ENCODE results near the gene NLGN2. TPM values are rescaled to one million over a fixed set of nuclear protein-coding genes. Genes with fewer than 3 reads are reported as not detected.
A peak's percentile ranks its signal among the peaks of the same experiment; 100 is the strongest.

Gene NLGN2
- total RNA-seq, 2 donors from 2014 or later: 78.5 to 121 TPM

- Mint-ChIP-seq H3K4me3 (peak overlapping the region; percentile 83), H3K27ac (peak overlapping the region; percentile 67), H3K9me3 (no peaks in the 10 kb centered on the region), H3K36me3 (ENCODE audit: low read depth) (no peaks in the 10 kb centered on the region), H3K27me3 (ENCODE audit: insufficient read depth) (peaks cover 65% of the 10 kb centered on the region), H3K4me1 (peaks cover 13% of the 10 kb centered on the region)
- H3K4me1 ChIP-seq (ENCODE audit: control insufficient read depth, insufficient read depth, low read length): peaks cover 3% of the 10 kb centered on the region
- no peaks in the 10 kb centered on the region for H3K9me3 ChIP-seq (ENCODE audit: control insufficient read depth, low read length)
- no peak for TF ChIP-seq CTCF (conservative IDR thresholded peaks at IDR 0.05)
- peak; percentile 93 for DNase-seq
- peak overlapping the region; percentile 91 for H3K4me3 ChIP-seq (ENCODE audit: low read length)
- no peak overlapping the region for H3K27ac ChIP-seq (ENCODE audit: low read depth, low read length)
- peaks cover 51% of the 10 kb centered on the region for H3K27me3 ChIP-seq (ENCODE audit: control insufficient read depth, insufficient read depth, low read length, poor library complexity, severe bottlenecking)
- 6% methylated on average over 28 to 48 of the region's 48 CpGs for WGBS, 2 experiments (ENCODE audit: insufficient coverage in 1 of 2, insufficient read length in 1 of 2)
- H3K36me3 ChIP-seq (ENCODE audit: control insufficient read depth, insufficient read depth, low read length): no peaks in the 10 kb centered on the region
- H3K9ac ChIP-seq (ENCODE audit: extremely low read depth, low read length, poor library complexity, severe bottlenecking): no peak overlapping the region
Measured at GRCh38 chr17:7437950-7438614, 30.4 kb downstream of the NLGN2 start.

- DNase-seq: no peak
- WGBS, 2 experiments (ENCODE audit: insufficient coverage in 1 of 2, insufficient read length in 1 of 2): 45 to 46% methylated on average over 4 to 11 of the region's 11 CpGs
- Mint-ChIP-seq H3K9me3 (no peaks in the 10 kb centered on the region), H3K27me3 (ENCODE audit: insufficient read depth) (peaks cover 73% of the 10 kb centered on the region), H3K4me3 (peak overlapping the region; percentile 83), H3K36me3 (ENCODE audit: low read depth) (no peaks in the 10 kb centered on the region), H3K27ac (no peak overlapping the region), H3K4me1 (peaks cover 13% of the 10 kb centered on the region)
- Histone ChIP-seq H3K4me3 (ENCODE audit: low read length) (peak overlapping the region; percentile 91), H3K9me3 (ENCODE audit: control insufficient read depth, low read length) (no peaks in the 10 kb centered on the region), H3K9ac (ENCODE audit: extremely low read depth, low read length, poor library complexity, severe bottlenecking) (no peak overlapping the region), H3K27me3 (ENCODE audit: control insufficient read depth, insufficient read depth, low read length, poor library complexity, severe bottlenecking) (peaks cover 51% of the 10 kb centered on the region), H3K4me1 (ENCODE audit: control insufficient read depth, insufficient read depth, low read length) (peaks cover 3% of the 10 kb centered on the region), H3K27ac (ENCODE audit: low read depth, low read length) (no peak overlapping the region), H3K36me3 (ENCODE audit: control insufficient read depth, insufficient read depth, low read length) (no peaks in the 10 kb centered on the region)
- TF ChIP-seq CTCF (conservative IDR thresholded peaks at IDR 0.05): no peak
Measured at GRCh38 chr17:7438656-7439460, 31.2 kb downstream of the NLGN2 start.

- peak within 1 kb of the TSS; percentile 91 for H3K4me3 ChIP-seq (ENCODE audit: low read length)
- H3K27me3 Mint-ChIP-seq (ENCODE audit: insufficient read depth): peaks cover 80% of the 10 kb centered on the region
- TF ChIP-seq CTCF (conservative IDR thresholded peaks at IDR 0.05): no peak
- H3K36me3 Mint-ChIP-seq (ENCODE audit: low read depth): no peaks in the 10 kb centered on the region
- H3K27me3 ChIP-seq (ENCODE audit: control insufficient read depth, insufficient read depth, low read length, poor library complexity, severe bottlenecking): peaks cover 51% of the 10 kb centered on the region
- peak within 1 kb of the TSS; percentile 87 for H3K27ac Mint-ChIP-seq
- H3K4me1 ChIP-seq (ENCODE audit: control insufficient read depth, insufficient read depth, low read length): peaks cover 3% of the 10 kb centered on the region
- WGBS, 2 experiments (ENCODE audit: insufficient coverage in 1 of 2, insufficient read length in 1 of 2): 0 to 2% methylated on average over 4 to 50 of the region's 50 CpGs
- no peaks in the 10 kb centered on the region for H3K9me3 Mint-ChIP-seq
- H3K27ac ChIP-seq (ENCODE audit: low read depth, low read length): peak within 1 kb of the TSS; percentile 96
- DNase-seq: peak; percentile 76
- peaks cover 13% of the 10 kb centered on the region for H3K4me1 Mint-ChIP-seq
- H3K9me3 ChIP-seq (ENCODE audit: control insufficient read depth, low read length): no peaks in the 10 kb centered on the region
- H3K4me3 Mint-ChIP-seq: peak within 1 kb of the TSS; percentile 83
- no peaks in the 10 kb centered on the region for H3K36me3 ChIP-seq (ENCODE audit: control insufficient read depth, insufficient read depth, low read length)
- H3K9ac ChIP-seq (ENCODE audit: extremely low read depth, low read length, poor library complexity, severe bottlenecking): peak within 1 kb of the TSS; percentile 74
Measured at GRCh38 chr17:7439462-7440112, 31.9 kb downstream of the NLGN2 start, which contains the start of gene FGF11. Gene FGF11 (plus strand): TSS chr17:7439512. CDS start chr17:7439621, 109 bp downstream.
